ENCODE data around the gene CCDC60.

CCDC60 gene

GRCh38 chr12:119432949-119433348 lies 98.4 kb downstream of the CCDC60 start:
- no peak for DNase-seq

- DNase-seq = no peak
These were observed 106.4 kb downstream of the CCDC60 start for GRCh38 chr12:119440803-119441360.

- peak in 28 of 58 donors; percentile 0 to 61 (median 4) for DNase-seq
These were observed 110.0 kb downstream of the CCDC60 start for GRCh38 chr12:119444462-119445044.

GRCh38 chr12:119446459-119446858 lies 111.9 kb downstream of the CCDC60 start:
- peak in 1 of 58 donors; percentile 3 for DNase-seq

- no peak for DNase-seq
These were observed 112.6 kb downstream of the CCDC60 start for GRCh38 chr12:119447126-119447525.

- DNase-seq = no peak
These were observed 113.1 kb downstream of the CCDC60 start for GRCh38 chr12:119447618-119448017.

GRCh38 chr12:119448611-119449131 lies 114.1 kb downstream of the CCDC60 start:
- peak in 1 of 58 donors; percentile 11 for DNase-seq

GRCh38 chr12:119450771-119451170 lies 116.2 kb downstream of the CCDC60 start:
- no peak for DNase-seq

- no peak for DNase-seq
These were observed 122.3 kb downstream of the CCDC60 start for GRCh38 chr12:119456824-119457223.

- no peak for DNase-seq
These were observed 122.7 kb downstream of the CCDC60 start for GRCh38 chr12:119457271-119457670.

GRCh38 chr12:119459481-119459880 lies 125.0 kb downstream of the CCDC60 start:
- DNase-seq = no peak

GRCh38 chr12:119460876-119461275 lies 126.3 kb downstream of the CCDC60 start:
- DNase-seq = no peak

GRCh38 chr12:119461636-119462214 lies 127.2 kb downstream of the CCDC60 start:
- no peak for DNase-seq

- no peak for DNase-seq
These were observed 128.8 kb downstream of the CCDC60 start for GRCh38 chr12:119463211-119463926.

GRCh38 chr12:119468296-119468695 lies 133.8 kb downstream of the CCDC60 start:
- no peak for DNase-seq

GRCh38 chr12:119475650-119476049 lies 141.1 kb downstream of the CCDC60 start:
- DNase-seq = no peak

GRCh38 chr12:119476951-119477350 lies 142.4 kb downstream of the CCDC60 start:
- DNase-seq = no peak

- DNase-seq = peak in 28 of 58 donors; percentile 0 to 68 (median 20)
These were observed 144.6 kb downstream of the CCDC60 start for GRCh38 chr12:119479121-119479561.

GRCh38 chr12:119480551-119480950 lies 146.0 kb downstream of the CCDC60 start:
- no peak for DNase-seq

- no peak for DNase-seq
These were observed 152.1 kb downstream of the CCDC60 start for GRCh38 chr12:119486599-119487154.

GRCh38 chr12:119491814-119492213 lies 157.3 kb downstream of the CCDC60 start:
- no peak for DNase-seq

GRCh38 chr12:119500209-119500608 lies 165.7 kb downstream of the CCDC60 start:
- no peak for DNase-seq

All from anterior cingulate cortex (tissue), 58 donors.